A673 (cell line): ENCODE measurements around the gene PITX3. TPM values are rescaled to one million over a fixed set of nuclear protein-coding genes. Genes with fewer than 3 reads are reported as not detected.

Experiments used
- BruUV-seq: library from RNA; stranded (reverse); fragments of 400-500 nt; replicated peaks from 2 replicates; lab custom pipeline; 2021; lab: Mats Ljungman, UMichigan
- CTCF ChIA-PET: fragments of 300-600 bp; sonication (Branson Sonifier 250); formaldehyde crosslinking; loops from one replicate; lab custom pipeline; 2022; ENCODE audit warnings: antibody characterized with exemption; lab: Charles Lee
- POLR2A ChIA-PET: fragments of 300-600 bp; sonication (Branson Sonifier 250); formaldehyde crosslinking; loops from one replicate; lab custom pipeline; 2022; ENCODE audit warnings: antibody characterized with exemption; ENCODE audit not compliant: low non-redundant PET; lab: Charles Lee
- DNase-seq: peaks from one replicate; pipeline ENCODE4 v3.0.0-alpha.2; 2015; ENCODE audit warnings: low spot score
- H3K27ac ChIP-seq: fragments of 200-600 bp; sonication (generic); 2 replicates; pipeline ENCODE4 v1.5.1; 2016; ENCODE audit warnings: mixed run types, low read depth, mild to moderate bottlenecking, mixed read lengths, antibody characterized with exemption, low read length; ENCODE audit not compliant: poor library complexity, severe bottlenecking
- H3K27me3 ChIP-seq: fragments of 200-600 bp; sonication (generic); replicated peaks from 2 replicates; pipeline ENCODE4 v1.6.1; 2017; ENCODE audit warnings: mixed run types, low read depth, mild to moderate bottlenecking, mixed read lengths, antibody characterized with exemption, low read length; ENCODE audit not compliant: insufficient read depth, poor library complexity
- H3K36me3 ChIP-seq: fragments of 200-600 bp; sonication (generic); 2 replicates; pipeline ENCODE4 v1.6.1; 2016; ENCODE audit warnings: mixed run types, mild to moderate bottlenecking, mixed read lengths, antibody characterized with exemption, low read length; ENCODE audit not compliant: insufficient read depth, poor library complexity, severe bottlenecking
- H3K4me1 ChIP-seq: fragments of 200-600 bp; sonication (generic); 2 replicates; pipeline ENCODE4 v1.6.1; 2017; ENCODE audit warnings: mixed run types, mild to moderate bottlenecking, mixed read lengths, antibody characterized with exemption, low read length; ENCODE audit not compliant: insufficient read depth, poor library complexity, severe bottlenecking
- H3K4me3 ChIP-seq: fragments of 200-600 bp; sonication (generic); 2 replicates; pipeline ENCODE4 v1.5.1; 2016; ENCODE audit warnings: low read depth, mixed run types, mild to moderate bottlenecking, mixed read lengths, low read length; ENCODE audit not compliant: poor library complexity, severe bottlenecking
- H3K9me3 ChIP-seq: fragments of 200-600 bp; sonication (generic); 2 replicates; pipeline ENCODE4 v1.6.1; 2016; ENCODE audit warnings: mixed run types, low read depth, mild to moderate bottlenecking, mixed read lengths, antibody characterized with exemption, low read length; ENCODE audit not compliant: poor library complexity, severe bottlenecking
- CTCF ChIP-seq: fragments of 300-800, 200-600 bp; sonication (generic); conservative IDR thresholded peaks from 2 replicates; pipeline ENCODE4 v1.5.1; 2017; ENCODE audit warnings: low read depth, mild to moderate bottlenecking, antibody characterized with exemption, low read length, moderate library complexity, mixed read lengths
- EZH2 ChIP-seq: fragments of 200-600 bp; sonication (generic); IDR thresholded peaks from 2 replicates; pipeline ENCODE4 v1.6.1; 2017; ENCODE audit warnings: borderline replicate concordance, low read depth, mild to moderate bottlenecking, mixed read lengths, antibody characterized with exemption, low read length; ENCODE audit not compliant: poor library complexity, severe bottlenecking
- intact Hi-C: fragments of 100-400 bp; cut with micrococcal nuclease; formaldehyde crosslinking; loops from one replicate; pipeline ENCODE4 v1.10.0; 2022; ENCODE audit not compliant: unreplicated experiment
- total RNA-seq: library from RNA; stranded (reverse); gene quantifications from 2 replicates; pipeline ENCODE4 v1.2.3, GENCODE V29; 2021

The PITX3 gene
- total RNA-seq, 1 experiment from 2014 or later = not detected

GRCh38 chr10:102242118-102242485 is 790 bp upstream of the PITX3 start:
- DNase-seq = no peak
- H3K4me3 ChIP-seq = peak overlapping the region; percentile 44
- intact Hi-C loops = no loop called here
- no TSS peak for BruUV-seq
- H3K36me3 ChIP-seq = no peaks in the 10 kb centered on the region
- ChIA-PET CTCF (no interaction called here), POLR2A (no interaction called here)
- TF ChIP-seq EZH2 = no peak
- H3K27ac ChIP-seq = no peak overlapping the region
- no peaks in the 10 kb centered on the region for H3K9me3 ChIP-seq
- peaks cover 21% of the 10 kb centered on the region for H3K4me1 ChIP-seq
- no peaks in the 10 kb centered on the region for H3K27me3 ChIP-seq

GRCh38 chr10:102241032-102241443 is 274 bp downstream of the PITX3 start:
- no peak for TF ChIP-seq CTCF
- no peak for TF ChIP-seq EZH2
- Histone ChIP-seq H3K4me1 (peaks cover 12% of the 10 kb centered on the region), H3K4me3 (peak overlapping the region; percentile 44), H3K9me3 (no peaks in the 10 kb centered on the region), H3K27me3 (no peaks in the 10 kb centered on the region), H3K27ac (no peak overlapping the region), H3K36me3 (no peaks in the 10 kb centered on the region)
- ChIA-PET CTCF (interaction anchor here (0.7 to 2.4 kb wide), 3 partner anchors 9 to 111 kb away, joined by 4 to 9 read pairs (median 4); no protein-coding TSS in a partner anchor), POLR2A (no interaction called here)
- no peak for DNase-seq
- BruUV-seq = no TSS peak
- intact Hi-C loops = no loop called here

GRCh38 chr10:102240467-102241031 is 763 bp downstream of the PITX3 start:
- Histone ChIP-seq H3K9me3 (no peaks in the 10 kb centered on the region), H3K4me3 (peak overlapping the region; percentile 44), H3K27me3 (no peaks in the 10 kb centered on the region), H3K36me3 (no peaks in the 10 kb centered on the region), H3K4me1 (peaks cover 12% of the 10 kb centered on the region), H3K27ac (no peak overlapping the region)
- no TSS peak for BruUV-seq
- TF ChIP-seq CTCF (no peak), EZH2 (no peak)
- CTCF ChIA-PET = interaction anchor here (1.1 to 2.4 kb wide), 2 partner anchors 9 to 112 kb away, joined by 4 to 9 read pairs; no protein-coding TSS in a partner anchor
- no peak for DNase-seq
- intact Hi-C loops = no loop called here
- POLR2A ChIA-PET = no interaction called here
